Keratinocyte (primary cell): ENCODE results near the gene ZER1. TPM values are rescaled to one million over a fixed set of nuclear protein-coding genes. Genes with fewer than 3 reads are reported as not detected.

ENCODE experiments used
- DNase-seq: peaks from one replicate; pipeline ENCODE4 v3.0.0-alpha.2; 2011; ENCODE audit warnings: low read depth, missing footprints, low spot score
- FAIRE-seq: peaks from 2 replicates; lab custom pipeline; 2011; peaks lifted over from hg19 to GRCh38; lab: Jason Lieb, UNC
- H2AFZ ChIP-seq: 2 replicates; pipeline ENCODE4 v1.6.0; 2012; ENCODE audit warnings: low read length, control low read depth, inconsistent platforms; ENCODE audit not compliant: control insufficient read depth
- H3K27ac ChIP-seq: 2 replicates; pipeline ENCODE4 v1.5.1; 2011; ENCODE audit warnings: low read length; ENCODE audit not compliant: control insufficient read depth, insufficient read depth
- H3K27me3 ChIP-seq: 3 replicates; pipeline ENCODE4 v1.6.0; 2011; ENCODE audit warnings: low read length; ENCODE audit not compliant: control insufficient read depth, insufficient read depth; ENCODE audit errors: extremely low read depth
- H3K36me3 ChIP-seq, 2 experiments: 2 replicates in 1 of 2; 3 replicates in 1 of 2; pipeline ENCODE4 v1.5.1; 2011; ENCODE audit warnings: low read length in 2 of 2, mild to moderate bottlenecking in 1 of 2; ENCODE audit not compliant: control insufficient read depth in 2 of 2, insufficient read depth in 2 of 2; ENCODE audit errors: extremely low read depth in 1 of 2
- H3K4me1 ChIP-seq: 3 replicates; pipeline ENCODE4 v1.5.1; 2011; ENCODE audit warnings: low read length; ENCODE audit not compliant: control insufficient read depth, insufficient read depth; ENCODE audit errors: extremely low read depth
- H3K4me2 ChIP-seq: 3 replicates; pipeline ENCODE4 v1.6.0; 2011; ENCODE audit warnings: low read depth, low read length; ENCODE audit not compliant: control insufficient read depth, insufficient read depth; ENCODE audit errors: extremely low read depth
- H3K4me3 ChIP-seq, 3 experiments: fragments of 200-600 bp in 1 of 3; sonication (generic) in 1 of 3; 2 replicates in 2 of 3; 3 replicates in 1 of 3; pipeline ENCODE4 v1.5.1; 2011 to 2016; ENCODE audit warnings: low read length in 3 of 3, mild to moderate bottlenecking in 3 of 3, control low read depth in 2 of 3, inconsistent platforms in 1 of 3, low read depth in 1 of 3, mixed read lengths in 1 of 3, mixed run types in 1 of 3, moderate library complexity in 1 of 3; ENCODE audit not compliant: control insufficient read depth in 2 of 3, insufficient read depth in 2 of 3; ENCODE audit errors: extremely low read depth in 1 of 3
- H3K79me2 ChIP-seq: 2 replicates; pipeline ENCODE4 v1.6.0; 2012; ENCODE audit warnings: low read length; ENCODE audit not compliant: control insufficient read depth, insufficient read depth
- H3K9ac ChIP-seq: 3 replicates; pipeline ENCODE4 v1.6.0; 2011; ENCODE audit warnings: low read length; ENCODE audit not compliant: control insufficient read depth, insufficient read depth; ENCODE audit errors: extremely low read depth
- H3K9me1 ChIP-seq: 3 replicates; pipeline ENCODE4 v1.6.0; 2011; ENCODE audit warnings: low read length; ENCODE audit not compliant: control insufficient read depth, insufficient read depth; ENCODE audit errors: extremely low read depth
- H3K9me3 ChIP-seq: 2 replicates; pipeline ENCODE4 v1.5.1; 2012; ENCODE audit warnings: low read depth, low read length; ENCODE audit not compliant: control insufficient read depth
- H4K20me1 ChIP-seq: 3 replicates; pipeline ENCODE4 v1.6.0; 2011; ENCODE audit warnings: low read length; ENCODE audit not compliant: control insufficient read depth, insufficient read depth; ENCODE audit errors: extremely low read depth
- CTCF ChIP-seq, 3 experiments: IDR thresholded peaks in 1 of 3; conservative IDR thresholded peaks in 1 of 3; optimal IDR thresholded peaks in 1 of 3; 2 replicates in 2 of 3; 3 replicates in 1 of 3; pipeline versions ENCODE3 to v1.5.1; 2011; ENCODE audit warnings: low read length in 3 of 3, mild to moderate bottlenecking in 3 of 3, moderate library complexity in 2 of 3, control low read depth in 1 of 3, inconsistent platforms in 1 of 3; ENCODE audit not compliant: insufficient read depth in 2 of 3; ENCODE audit errors: extremely low read depth in 1 of 3
- EZH2 ChIP-seq: IDR thresholded peaks from one replicate; pipeline ENCODE4 v1.6.1; 2012; ENCODE audit warnings: inconsistent platforms, mild to moderate bottlenecking, low read length, moderate library complexity
- dilution Hi-C: fragments of 300-500 bp; cut with MboI; formaldehyde crosslinking; loops from one replicate; pipeline ENCODE4 v1.7.0; 2020; ENCODE audit warnings: low sequenced_read_pairs; ENCODE audit not compliant: extremely low pct_ligation_motif_present
- polyA plus RNA-seq, 5 experiments: library from polyadenylated mRNA; depleted of rRNA in 3 of 5; stranded (reverse) in 3 of 5; stranded (forward) in 1 of 5; unstranded in 1 of 5; fragments of >200 nt; gene quantifications; 1 replicate in 1 of 5; 2 replicates in 3 of 5; 3 replicates in 1 of 5; pipeline versions ENCODE4 v1.2.1 to v1.2.3, GENCODE V29; 2011 to 2012; ENCODE audit warnings: missing spikeins in 2 of 5, low read depth in 1 of 5, low replicate concordance in 1 of 5

Gene ZER1
- polyA plus RNA-seq, 1 donor (not counting 4 experiments of a cell fraction or from before 2014, with no cell fraction given), result 14.9 TPM

- Histone ChIP-seq H3K27me3 (no peaks in the 10 kb centered on the region), H3K27ac (no peak overlapping the region), H3K4me3 (no peak overlapping the region), H3K36me3 (peaks cover 0 to under 1% of the 10 kb centered on the region in 2 experiments), H3K9ac (no peak overlapping the region), H3K9me1 (no peaks in the 10 kb centered on the region), H4K20me1 (no peaks in the 10 kb centered on the region), H3K4me1 (no peaks in the 10 kb centered on the region), H3K4me2 (no peak overlapping the region), H3K9me3 (no peaks in the 10 kb centered on the region), H3K79me2 (no peaks in the 10 kb centered on the region), H2AFZ (no peak overlapping the region)
- no peak for TF ChIP-seq EZH2
- no peak for FAIRE-seq
- dilution Hi-C loops, result no loop called here
- DNase-seq, result no peak
Measured at GRCh38 chr9:128714586-128715435, 56.9 kb downstream of the ZER1 start.

GRCh38 chr9:128713941-128714573, 57.7 kb downstream of the ZER1 start:
- no peaks in the 10 kb centered on the region for H3K9me3 ChIP-seq

More at GRCh38 chr9:128713941-128714573, 57.7 kb downstream of the ZER1 start:
- Histone ChIP-seq H3K27ac (no peak overlapping the region), H3K4me2 (no peak overlapping the region), H3K79me2 (no peaks in the 10 kb centered on the region), H3K36me3 (no peaks in the 10 kb centered on the region), H3K9me1 (no peaks in the 10 kb centered on the region), H3K4me1 (no peaks in the 10 kb centered on the region), H3K9ac (no peak overlapping the region), H3K27me3 (no peaks in the 10 kb centered on the region), H2AFZ (no peak overlapping the region), H3K4me3 (no peak overlapping the region), H4K20me1 (no peaks in the 10 kb centered on the region)
- DNase-seq (no peak), FAIRE-seq (no peak)
- dilution Hi-C loops, result no loop called here
- TF ChIP-seq CTCF (optimal IDR thresholded peaks at IDR 0.05 in 1 of 3, IDR thresholded peaks at IDR 0.05 in 1 of 3, conservative IDR thresholded peaks at IDR 0.05 in 1 of 3; ENCODE audit: extremely low read depth in 1 of 3, insufficient read depth in 2 of 3, low read length in 3 of 3) (no peak), EZH2 (no peak)
